HG02852 (cell line): ENCODE measurements around the gene UBA7.
"Not testable (repeated sequence)": the region's sequence is repeated elsewhere in the genome, so short reads cannot be mapped to it uniquely, and the experiment has no call there.

Experiments
- ATAC-seq: cut with Tn5 transposase; IDR thresholded peaks from one replicate; pipeline ENCODE4 v1.9.1; 2021; ENCODE audit warnings: mild to moderate bottlenecking, moderate library complexity; ENCODE audit not compliant: unreplicated experiment

UBA7 gene

GRCh38 chr3:49786357-49787181 is 27.2 kb downstream of the UBA7 start, which contains the start of gene IP6K1:
IP6K1 (minus strand) TSS chr3:49786542; CDS start chr3:49748040, 38,502 bp downstream.
- ATAC-seq, result peak; percentile 97

- ATAC-seq, result peak; percentile 41
These were observed 28.0 kb downstream of the UBA7 start for GRCh38 chr3:49785565-49786356.

- not testable (repeated sequence) for ATAC-seq
These were observed 31.5 kb downstream of the UBA7 start for GRCh38 chr3:49782277-49782676.

- no peak for ATAC-seq
These were observed 32.1 kb downstream of the UBA7 start for GRCh38 chr3:49781415-49782199.

GRCh38 chr3:49780975-49781365 is 32.8 kb downstream of the UBA7 start:
- not testable (repeated sequence) for ATAC-seq

GRCh38 chr3:49780080-49780974 is 33.4 kb downstream of the UBA7 start:
- no peak for ATAC-seq

GRCh38 chr3:49779358-49780079 is 34.2 kb downstream of the UBA7 start:
- ATAC-seq, result no peak

GRCh38 chr3:49776101-49776500 is 37.7 kb downstream of the UBA7 start:
- not testable (repeated sequence) for ATAC-seq

- no peak for ATAC-seq
These were observed 38.2 kb downstream of the UBA7 start for GRCh38 chr3:49775538-49775937.

GRCh38 chr3:49772703-49773102 is 41.0 kb downstream of the UBA7 start:
- ATAC-seq, result no peak

- no peak for ATAC-seq
These were observed 42.3 kb downstream of the UBA7 start for GRCh38 chr3:49771340-49771938.

GRCh38 chr3:49769926-49770325 is 43.8 kb downstream of the UBA7 start:
- no peak for ATAC-seq

- no peak for ATAC-seq
These were observed 44.4 kb downstream of the UBA7 start for GRCh38 chr3:49769286-49769915.

GRCh38 chr3:49763981-49764380 is 49.8 kb downstream of the UBA7 start:
- no peak for ATAC-seq

GRCh38 chr3:49761661-49762060 is 52.1 kb downstream of the UBA7 start:
- no peak for ATAC-seq

- no peak for ATAC-seq
These were observed 54.5 kb downstream of the UBA7 start for GRCh38 chr3:49759226-49759625.

GRCh38 chr3:49757197-49757596 is 56.6 kb downstream of the UBA7 start:
- ATAC-seq, result no peak

- ATAC-seq, result no peak
These were observed 57.7 kb downstream of the UBA7 start for GRCh38 chr3:49756036-49756435.
